DMS 273 (cell line): ENCODE measurements around the gene SFT2D1.

Source experiments
- DNase-seq: peaks from one replicate; lab custom pipeline; 2025; ENCODE audit not compliant: unreplicated experiment; lab: John Stamatoyannopoulos, UW

Gene SFT2D1

GRCh38 chr6:166335378-166336302 is 6.7 kb downstream of the SFT2D1 start:
- DNase-seq: no peak

- no peak for DNase-seq
These were observed 7.5 kb downstream of the SFT2D1 start for GRCh38 chr6:166334878-166335277.

GRCh38 chr6:166333172-166333995 is 9.0 kb downstream of the SFT2D1 start:
- DNase-seq: no peak

DNA sequence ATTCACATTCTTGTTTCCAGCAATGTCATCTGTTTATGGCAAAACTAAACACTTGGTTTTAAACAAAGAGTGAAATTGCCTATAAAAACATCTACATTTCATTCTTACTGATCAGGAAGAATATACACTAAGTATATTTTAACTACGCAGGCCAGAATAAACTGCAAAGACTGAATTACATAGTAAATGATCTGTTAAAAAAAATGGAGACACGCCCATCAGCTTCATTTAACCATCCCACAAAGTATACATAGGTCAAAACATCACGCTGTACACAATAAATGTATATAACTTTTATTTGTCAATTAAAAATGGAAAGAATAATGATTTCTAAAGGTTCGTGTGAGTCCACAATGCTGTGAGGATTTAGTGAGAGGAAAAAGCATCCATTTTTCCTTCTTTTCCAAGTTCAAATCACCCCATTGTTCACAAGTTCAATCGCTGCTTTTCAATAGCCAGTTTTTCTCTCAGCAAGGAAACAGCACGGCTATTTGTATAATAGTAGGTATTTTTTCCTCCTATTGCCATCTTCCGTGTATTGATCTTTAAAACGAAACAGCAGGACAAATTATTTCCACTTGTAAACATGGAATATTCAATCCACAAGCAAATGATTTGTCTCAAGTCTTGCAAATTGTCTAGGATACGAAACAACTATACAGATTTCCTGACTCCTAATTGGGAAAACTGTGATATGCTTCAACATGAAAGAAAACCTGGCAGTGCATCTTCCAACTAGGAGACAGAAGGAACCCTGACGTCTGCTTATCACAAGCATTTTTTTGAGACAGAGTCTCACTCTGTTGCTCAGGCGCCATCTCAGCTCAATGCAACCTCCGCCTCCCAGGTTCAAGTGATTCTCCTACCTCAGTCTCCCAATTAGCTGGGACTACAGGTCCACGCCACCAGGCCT is 10.6 kb downstream of the SFT2D1 start:
- DNase-seq: no peak

DNA sequence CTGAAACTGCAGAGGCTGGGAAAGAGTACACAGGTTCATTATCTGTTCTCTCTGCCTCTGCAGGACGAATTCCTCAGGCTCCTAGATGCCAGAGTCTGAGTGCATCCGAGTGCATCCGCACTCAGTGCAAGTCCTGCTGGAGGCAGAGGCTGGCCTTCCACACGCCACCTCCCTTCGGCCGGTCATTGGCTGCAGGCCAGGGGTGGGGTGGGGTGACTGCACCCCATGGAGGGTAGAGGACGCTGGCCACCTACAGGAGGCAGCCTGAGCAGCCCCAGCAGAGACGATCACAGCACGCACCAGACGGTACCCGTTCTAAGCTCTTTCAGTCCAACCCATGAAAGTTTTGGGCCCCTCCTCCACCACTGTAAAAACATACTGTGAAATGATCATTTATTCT is 11.7 kb downstream of the SFT2D1 start:
- no peak for DNase-seq

- no peak for DNase-seq
These were observed 16.8 kb downstream of the SFT2D1 start for GRCh38 chr6:166325383-166326042.

DNA sequence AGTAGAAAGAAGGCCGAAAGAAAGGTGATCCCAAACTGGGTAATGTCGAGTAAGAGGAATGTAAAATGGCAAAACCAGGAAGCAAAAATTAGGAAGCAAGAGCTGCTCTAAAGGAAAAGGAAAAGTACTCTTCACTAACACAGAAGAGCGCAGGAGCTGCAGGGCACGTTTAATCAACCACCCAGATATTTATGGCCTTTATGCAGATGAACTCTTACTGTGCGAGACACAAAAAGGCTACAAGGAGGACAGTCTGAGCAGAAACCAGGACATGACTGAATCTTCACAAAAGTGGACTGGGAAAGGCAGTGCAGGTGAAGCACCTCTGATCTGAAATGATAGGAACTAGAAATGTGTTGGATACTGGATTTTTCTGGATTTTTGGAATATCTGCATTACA is 18.9 kb downstream of the SFT2D1 start:
- no peak for DNase-seq

GRCh38 chr6:166318649-166319600 is 23.4 kb downstream of the SFT2D1 start:
- peak; percentile 74 for DNase-seq

GRCh38 chr6:166318227-166318626 is 24.1 kb downstream of the SFT2D1 start:
- DNase-seq: no peak

DNA sequence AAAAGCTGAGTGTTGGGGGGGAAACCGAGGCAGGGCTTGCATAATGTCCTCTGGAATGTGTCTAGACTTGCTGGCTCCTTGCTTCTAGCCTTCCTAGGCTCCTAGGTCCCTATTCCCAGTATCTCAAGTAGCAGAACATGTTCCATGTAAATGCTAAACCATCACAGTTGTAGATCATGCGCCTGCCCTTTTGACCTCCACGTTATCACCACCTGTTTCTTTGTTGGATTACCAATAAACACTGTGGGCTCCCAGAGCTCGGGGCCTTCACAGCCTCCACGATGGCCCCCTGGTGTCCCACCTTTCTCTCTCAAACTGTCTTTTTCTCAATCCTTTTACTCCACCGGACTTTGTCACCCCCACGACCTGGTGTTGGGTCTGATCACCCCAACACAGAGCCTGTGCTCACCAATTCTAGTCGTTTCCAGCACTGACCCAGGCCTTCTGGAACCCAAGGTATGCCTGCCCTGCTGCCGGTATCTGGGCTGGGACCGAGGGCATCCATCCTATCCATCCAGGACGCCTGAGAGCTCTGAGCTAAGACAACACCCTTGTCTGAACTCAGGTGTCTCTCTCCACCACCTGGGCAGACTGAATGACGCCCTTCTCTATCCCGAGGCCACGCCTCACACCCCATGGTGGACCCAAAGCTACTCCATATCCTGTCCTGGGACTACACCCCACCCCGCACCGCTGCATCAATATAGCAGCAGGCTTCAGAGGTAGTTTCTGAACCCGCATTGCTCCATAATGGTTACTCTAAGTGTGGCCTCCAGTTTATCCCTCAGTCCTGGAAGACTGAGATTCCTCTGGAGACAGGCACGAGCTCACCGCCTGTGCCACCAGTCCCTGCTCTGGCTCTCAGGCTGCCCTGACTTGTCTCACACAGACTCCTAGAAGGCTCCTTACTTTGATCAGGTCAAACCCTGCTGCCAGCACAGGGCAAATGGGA is 24.8 kb downstream of the SFT2D1 start:
- peak; percentile 7 for DNase-seq

DNA sequence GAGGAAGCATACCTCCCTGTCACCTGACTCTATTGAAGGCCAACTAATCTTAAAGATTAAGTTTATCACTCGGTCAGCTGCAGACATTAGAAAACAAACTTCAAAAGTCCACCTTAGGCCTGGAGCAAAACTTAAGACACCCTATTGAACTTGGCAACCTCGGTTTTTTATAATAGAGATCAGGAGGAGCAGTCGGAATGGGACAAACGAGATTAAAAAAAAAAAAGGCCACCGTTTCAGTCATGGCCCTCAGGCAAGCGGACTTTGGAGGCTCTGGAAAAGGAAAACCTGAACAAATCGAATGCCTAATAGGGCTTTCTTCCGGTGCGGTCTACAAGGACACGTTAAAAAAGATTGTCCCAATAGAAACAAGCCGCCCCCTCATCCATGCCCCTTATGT is 26.9 kb downstream of the SFT2D1 start:
- no peak for DNase-seq

- DNase-seq: no peak
These were observed 27.9 kb downstream of the SFT2D1 start for GRCh38 chr6:166314454-166314853.

- peak; percentile 82 for DNase-seq
These were observed 28.9 kb downstream of the SFT2D1 start for GRCh38 chr6:166313255-166314070.

DNA sequence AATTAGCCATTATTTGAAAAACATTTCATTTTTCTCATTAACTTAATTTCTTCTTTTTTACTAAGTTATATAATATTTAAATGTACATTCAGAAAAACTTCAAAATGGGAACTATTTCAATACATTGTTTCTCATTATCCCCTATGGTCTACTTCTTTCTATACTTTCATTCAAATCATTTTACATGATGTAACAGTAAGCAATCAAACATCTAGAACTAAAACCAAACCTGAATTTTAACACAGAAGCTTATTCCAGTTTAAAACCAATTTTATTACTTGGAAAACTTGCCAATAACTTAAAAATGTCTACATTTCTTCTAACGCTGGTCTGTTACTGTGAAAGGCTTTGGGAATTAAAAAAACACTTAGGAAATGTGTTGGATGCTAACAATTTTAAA is 29.5 kb downstream of the SFT2D1 start:
- no peak for DNase-seq

DNA sequence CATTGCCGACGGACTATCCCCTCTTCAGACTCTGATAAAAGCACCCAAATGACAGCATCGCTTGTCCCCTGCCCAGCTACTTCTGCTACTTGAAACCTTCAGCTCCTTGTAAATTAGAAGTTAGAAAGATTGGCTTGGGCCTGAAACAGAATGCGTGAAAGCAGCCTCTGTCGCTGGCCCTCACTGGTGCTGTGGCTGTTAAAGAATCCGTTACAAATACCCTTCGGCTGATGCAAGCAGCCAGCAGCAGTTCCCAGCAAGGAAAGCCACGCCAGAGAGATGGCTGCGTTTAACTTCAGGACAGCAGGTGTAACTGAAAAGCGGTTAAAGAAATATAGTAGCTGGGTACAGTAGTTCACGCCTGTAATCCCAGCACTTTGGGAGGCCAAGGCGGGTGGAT is 31.7 kb downstream of the SFT2D1 start:
- DNase-seq: no peak

- no peak for DNase-seq
These were observed 32.4 kb downstream of the SFT2D1 start for GRCh38 chr6:166309977-166310376.
